ENCODE data around the gene AK8. TPM values are rescaled to one million over a fixed set of nuclear protein-coding genes. Genes with fewer than 3 reads are reported as not detected.
"Not testable (repeated sequence)": the region's sequence is repeated elsewhere in the genome, so short reads cannot be mapped to it uniquely, and the experiment has no call there.

AK8 gene
- total RNA-seq, 1 donor from 2014 or later = 1.1 TPM

DNA sequence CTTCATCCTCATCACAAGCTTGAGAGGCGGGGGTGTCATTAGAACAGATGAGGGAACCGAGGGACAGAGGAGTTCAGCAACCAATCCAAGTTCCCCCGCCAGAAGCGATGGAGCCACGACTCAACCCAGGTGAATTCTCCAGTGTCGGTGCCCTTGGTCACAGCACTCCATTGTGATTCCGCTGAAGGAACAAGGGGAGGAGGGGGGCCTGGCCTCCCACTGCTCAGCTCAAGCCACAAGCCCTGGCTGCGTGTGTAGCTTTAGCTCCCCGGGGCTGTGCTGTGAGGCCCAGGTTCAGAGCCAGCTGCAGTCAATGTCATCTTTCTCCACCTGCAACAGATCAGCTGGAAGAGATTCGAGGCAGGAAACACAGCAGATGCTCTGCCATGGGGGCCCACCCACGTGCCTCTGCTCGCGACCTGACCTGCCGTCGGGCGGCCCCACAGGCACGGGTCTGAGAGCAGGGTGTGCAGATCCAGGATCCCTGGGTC lies 135.2 kb downstream of the AK8 start:
- no peak for DNase-seq

GRCh38 chr9:132740526-132741309 lies 137.4 kb downstream of the AK8 start:
- DNase-seq = no peak

DNA sequence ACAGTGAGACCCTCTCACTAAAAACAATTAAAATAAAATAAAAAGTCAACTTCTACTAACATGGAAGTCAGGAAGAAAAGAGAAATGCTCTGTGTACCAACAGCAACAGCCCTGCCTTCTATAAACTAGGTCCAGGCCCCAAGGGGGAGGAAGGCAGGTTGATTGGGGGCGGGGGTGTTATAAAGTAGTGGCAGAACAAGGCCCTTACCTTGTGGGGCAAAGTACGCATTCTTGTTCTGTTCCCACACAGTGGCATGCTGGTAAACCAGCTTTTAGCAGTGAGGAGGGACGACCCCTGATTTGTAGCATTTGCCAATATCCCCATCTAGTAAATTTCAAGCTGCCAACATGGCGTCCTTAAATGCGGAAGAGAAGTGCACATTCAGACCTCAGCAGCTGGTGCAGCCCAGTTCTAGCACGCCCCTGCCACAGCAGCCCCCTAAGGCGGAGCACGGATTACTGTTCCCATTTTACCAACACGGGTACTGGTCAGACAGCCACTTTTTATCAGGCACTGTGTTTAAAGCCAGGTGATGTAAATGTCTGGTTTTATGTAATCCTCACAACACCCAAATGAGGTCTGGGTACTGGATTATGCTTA lies 138.3 kb downstream of the AK8 start:
- DNase-seq = no peak

DNA sequence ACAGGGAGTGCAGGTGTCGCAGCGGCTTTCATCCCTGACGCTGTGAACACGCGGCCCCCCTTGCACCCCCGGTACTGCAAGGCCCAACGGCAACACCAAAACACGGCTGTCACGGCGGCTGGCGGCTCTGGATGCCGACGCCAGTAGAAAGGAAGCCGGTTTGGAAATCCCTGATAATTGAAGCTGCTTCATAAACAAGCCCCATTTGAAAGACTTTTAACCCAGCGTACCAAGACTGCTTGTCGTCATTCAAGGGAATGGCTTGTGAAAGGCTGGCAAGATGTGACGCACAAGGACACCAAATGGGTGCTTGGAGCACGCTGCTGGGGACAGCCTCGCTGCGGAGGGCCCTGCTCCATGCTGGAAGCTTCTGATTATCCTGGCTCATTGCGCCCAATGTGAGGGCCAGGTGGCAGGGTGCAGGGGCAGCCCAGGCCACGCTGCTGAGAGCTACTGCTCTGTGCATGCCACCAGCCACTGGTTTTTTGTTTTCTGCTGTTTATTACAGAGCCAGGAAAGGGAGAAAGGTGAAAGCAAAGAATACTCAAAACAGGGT lies 144.7 kb downstream of the AK8 start:
- DNase-seq = no peak

DNA sequence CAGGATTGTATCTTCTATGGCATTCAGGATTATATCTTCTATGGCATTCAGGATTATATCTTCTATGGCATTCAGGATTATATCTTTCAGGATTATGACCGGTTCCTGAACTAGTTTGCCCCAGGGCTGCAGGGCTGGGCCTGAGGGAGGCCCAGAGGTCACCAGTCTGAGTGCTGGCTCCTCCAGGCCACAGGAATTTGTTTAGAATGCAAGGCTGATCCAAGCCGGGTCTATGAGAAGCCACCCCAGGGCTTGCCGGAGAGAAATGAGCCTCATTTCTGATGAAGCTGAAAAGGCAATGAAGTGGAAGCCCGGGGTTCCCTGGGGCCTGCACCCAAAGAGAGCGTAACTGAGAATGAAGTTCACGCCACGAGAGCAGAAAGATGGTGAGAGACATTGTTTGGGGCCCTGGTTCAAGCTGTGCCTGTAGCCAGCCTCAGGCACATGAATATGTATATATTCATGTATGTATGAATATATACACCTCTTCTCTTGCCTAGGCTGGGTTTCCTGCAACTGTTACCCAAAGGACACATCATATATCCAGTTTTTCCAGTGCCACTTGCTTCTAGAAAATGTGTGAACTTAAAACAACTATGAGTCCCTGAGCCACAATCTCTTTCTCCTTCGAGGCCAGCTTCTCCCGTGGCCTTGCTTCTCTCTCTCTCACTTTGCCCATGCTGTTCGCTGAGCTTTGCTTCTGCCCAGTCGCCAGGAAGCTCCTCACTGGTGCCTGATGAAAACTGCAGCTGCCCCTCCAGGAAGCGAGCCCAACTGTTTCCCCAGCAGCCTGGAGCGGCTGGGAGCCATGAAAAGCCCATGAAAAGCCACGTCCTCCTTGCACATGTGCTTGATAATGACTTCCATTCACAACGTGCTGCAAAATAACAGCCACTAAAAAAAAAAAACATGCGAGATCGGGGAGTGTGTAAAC lies 145.5 kb downstream of the AK8 start:
- DNase-seq = no peak

DNA sequence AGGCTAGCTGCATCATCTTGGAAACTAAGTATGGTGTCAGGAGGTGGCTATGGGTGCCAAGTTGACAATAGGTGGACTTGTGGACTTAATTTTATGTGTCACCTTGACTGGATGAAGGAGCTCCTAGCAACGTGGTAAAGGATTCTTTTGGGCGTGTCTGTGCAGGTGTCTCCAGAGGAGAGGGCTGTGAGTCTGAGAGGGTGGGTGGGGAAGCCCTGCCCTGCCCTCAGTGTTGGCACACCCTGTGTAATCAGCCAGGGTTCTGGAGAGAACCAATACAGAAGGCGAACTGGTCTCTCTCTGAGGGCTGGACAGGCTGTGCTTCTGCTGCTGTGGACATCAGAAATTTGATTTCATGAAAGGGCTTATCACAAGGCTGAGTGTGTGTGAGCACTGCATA lies 146.9 kb downstream of the AK8 start:
- DNase-seq = no peak

- DNase-seq = no peak
Observed at GRCh38 chr9:132730054-132731033, 147.7 kb downstream of the AK8 start.

DNA sequence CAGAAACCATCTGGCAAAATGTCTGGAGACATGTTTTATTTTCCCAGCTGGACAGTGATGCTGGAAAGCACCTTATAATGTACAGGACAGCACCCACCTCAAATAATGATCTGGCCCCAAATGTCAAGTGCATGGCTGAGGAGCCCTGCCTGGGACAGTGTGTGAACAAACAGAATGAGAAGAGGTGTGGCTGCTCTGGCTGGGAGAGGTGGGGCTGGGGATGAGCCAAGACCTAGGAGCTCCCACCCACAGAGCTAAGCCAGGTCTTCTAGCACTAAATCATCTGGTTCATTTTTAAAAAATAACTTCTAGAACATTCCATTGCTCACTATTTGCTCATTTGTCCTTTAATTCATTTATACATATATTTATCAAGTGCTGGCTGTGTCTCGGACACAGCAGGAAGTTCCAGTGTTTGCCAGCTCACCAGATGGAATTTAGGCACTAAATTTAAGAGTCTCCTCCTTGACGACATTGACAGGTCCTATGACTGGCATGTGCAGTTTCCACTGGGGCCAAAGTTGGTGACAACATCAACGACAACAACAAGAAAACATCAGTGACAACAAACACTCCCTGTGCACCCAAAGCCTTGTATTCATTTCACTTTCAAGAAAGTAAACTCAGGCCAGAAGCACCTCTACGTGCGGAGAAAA lies 148.7 kb downstream of the AK8 start:
- no peak for DNase-seq

DNA sequence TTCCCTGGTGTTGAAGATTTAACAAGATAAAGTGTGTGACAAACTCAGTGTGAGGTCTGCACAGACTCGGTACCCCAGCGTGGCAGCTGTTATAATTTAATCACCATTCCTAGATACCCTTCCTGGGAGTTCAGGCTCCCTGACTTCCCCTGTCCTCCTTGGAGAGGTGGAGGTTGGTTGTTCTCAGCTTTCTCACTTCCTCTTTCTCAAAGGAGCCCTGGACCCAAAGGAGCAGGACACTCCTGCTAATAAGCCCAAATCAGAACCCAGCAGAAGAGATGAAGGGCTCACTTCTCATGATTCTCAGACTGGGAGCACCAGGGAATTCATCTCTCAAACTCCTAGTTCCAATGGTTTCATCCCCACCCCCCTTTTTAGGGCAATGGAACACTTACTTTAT lies 149.6 kb downstream of the AK8 start:
- no peak for DNase-seq

- DNase-seq = no peak
Observed at GRCh38 chr9:132728071-132728470, 150.0 kb downstream of the AK8 start.

- DNase-seq = no peak
Observed at GRCh38 chr9:132726576-132727130, 151.4 kb downstream of the AK8 start.

- DNase-seq = no peak
Observed at GRCh38 chr9:132725306-132725705, 152.8 kb downstream of the AK8 start.

- DNase-seq = no peak
Observed at GRCh38 chr9:132723809-132724208, 154.3 kb downstream of the AK8 start.

DNA sequence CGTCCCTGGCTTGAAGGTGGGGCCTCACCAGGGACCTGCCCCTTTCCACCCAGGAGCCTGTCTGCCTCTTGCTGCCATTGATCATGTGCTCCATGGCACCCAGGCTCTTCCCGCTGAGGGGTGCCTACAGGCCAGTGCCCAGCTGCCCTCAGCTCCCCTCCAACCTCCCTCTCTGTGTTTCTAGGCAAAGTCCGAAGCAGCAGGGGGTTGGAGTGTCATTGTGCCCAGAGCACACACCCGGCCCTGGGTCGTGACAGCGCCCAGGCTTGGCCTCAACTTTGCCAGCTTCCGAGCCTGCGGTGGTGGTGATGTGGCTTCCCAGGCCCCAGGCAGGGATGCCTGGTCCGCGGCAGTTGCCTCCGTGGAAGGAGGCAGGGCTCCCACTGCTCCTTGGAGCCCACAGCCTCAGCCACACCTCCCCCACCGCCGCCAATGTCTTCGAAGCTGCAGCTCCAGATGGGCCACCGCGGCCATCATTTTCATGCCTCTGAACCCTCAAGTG lies 155.5 kb downstream of the AK8 start:
- no peak for DNase-seq

GRCh38 chr9:132721661-132722060 lies 156.4 kb downstream of the AK8 start:
- DNase-seq = no peak

DNA sequence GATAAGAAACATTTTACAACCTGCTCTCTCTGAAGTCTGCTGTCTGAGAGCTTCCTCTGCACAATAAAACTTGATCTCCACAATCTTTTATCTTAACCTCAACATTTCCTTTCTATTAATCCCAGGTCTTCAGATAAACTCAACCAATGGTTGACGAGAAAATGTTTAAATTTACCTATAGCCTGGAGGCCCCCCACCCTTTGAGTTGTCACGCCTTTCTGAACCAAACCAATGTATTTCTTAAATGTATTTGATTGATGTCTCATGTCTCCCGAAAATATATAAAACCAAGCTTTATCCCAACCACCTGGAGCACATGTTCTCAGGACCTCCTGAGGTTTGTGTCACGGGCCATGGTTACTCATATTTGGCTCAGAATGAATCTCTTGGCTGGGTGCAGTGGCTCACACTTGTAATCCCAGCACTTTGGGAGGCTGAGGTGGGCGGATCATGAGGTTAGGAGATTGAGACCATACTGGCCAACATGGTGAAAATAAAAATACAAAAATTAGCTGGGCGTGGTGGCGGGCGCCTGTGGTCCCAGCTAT lies 159.6 kb downstream of the AK8 start:
- DNase-seq = not testable (repeated sequence)

DNA sequence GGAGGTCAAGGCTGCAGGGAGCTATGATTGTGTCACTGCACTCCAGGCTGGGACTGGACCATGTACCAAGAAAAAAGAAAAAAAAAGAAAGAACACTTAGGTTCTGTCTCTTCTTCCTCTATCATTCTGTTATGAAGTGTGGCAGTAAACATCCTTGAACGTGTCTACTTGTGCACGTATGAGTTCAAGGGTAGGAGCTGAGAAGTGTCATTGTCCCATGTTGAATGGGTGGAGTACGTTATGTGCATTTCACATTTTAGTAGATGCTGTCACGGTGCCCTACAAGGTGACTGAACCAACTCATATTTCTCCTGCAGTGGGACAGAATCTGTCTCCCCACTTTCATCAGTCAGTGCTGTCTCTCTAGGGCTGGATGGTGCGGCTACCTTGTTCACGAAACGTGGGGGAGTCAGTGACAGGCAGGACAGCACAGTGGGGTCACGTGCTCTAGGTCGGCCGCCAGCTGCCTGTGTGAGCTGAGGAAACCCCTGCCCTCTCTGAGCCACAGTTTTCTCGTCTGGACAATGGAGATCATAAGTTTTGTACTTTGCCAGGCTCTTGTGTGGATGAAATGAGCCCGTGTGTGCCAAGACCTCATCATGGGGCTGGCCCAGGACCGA lies 160.6 kb downstream of the AK8 start:
- DNase-seq = no peak

DNA sequence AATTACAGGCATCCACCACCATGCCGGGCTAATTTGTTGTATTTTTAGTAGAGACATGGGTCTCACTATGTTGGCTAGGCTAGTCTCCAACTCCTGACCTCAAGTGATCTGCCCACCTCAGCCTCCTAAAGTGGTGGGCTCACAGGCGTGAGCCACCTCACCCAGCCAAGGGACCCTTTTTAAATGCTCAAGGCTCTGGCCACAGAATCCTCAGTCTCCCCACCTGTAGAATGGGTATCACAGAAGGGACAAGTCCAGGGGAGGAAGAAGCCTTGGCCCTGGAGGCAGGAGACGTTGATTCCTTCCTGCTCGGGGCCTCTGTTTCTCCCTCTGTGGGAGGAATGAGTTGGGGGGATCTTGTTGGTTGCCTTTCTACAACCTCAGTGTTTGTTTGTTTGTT lies 162.1 kb downstream of the AK8 start:
- no peak for DNase-seq

DNA sequence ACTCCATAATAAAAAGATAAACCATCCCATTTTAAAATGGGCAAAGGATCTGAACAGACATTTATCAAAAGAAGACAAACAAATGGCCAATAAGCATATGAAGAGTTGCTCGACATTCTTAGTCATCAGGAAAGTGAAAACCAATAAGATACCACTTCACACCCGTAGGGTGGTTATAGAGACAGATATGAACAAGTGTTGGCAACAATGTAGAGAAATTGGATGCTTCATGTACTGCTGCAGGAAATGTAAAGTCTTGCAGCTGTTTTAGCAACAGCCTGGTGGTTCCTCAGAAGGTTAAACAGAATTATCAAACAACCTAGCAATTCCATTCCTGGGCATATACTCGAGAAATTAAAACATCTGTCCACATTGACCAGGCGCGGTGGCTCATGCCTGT lies 165.3 kb downstream of the AK8 start:
- no peak for DNase-seq
